SU-DHL-6 (cell line): ENCODE data around the gene CCR5.
A peak's percentile ranks its signal among the peaks of the same experiment; 100 is the strongest.

Experiments used
- H2AFZ ChIP-seq: fragments of 200-600 bp; sonication (generic); 2 replicates; pipeline ENCODE4 v1.6.1; 2014; ENCODE audit warnings: low read depth, mild to moderate bottlenecking, moderate library complexity, mixed read lengths, antibody characterized with exemption, low read length; ENCODE audit not compliant: severe bottlenecking
- H3F3A ChIP-seq: fragments of 200-600 bp; shearing (Covaris generic); 2 replicates; pipeline ENCODE4 v1.6.0; 2016; ENCODE audit warnings: antibody characterized with exemption, mild to moderate bottlenecking; ENCODE audit not compliant: insufficient read depth
- H3K27ac ChIP-seq: fragments of 200-600 bp; sonication (generic); 2 replicates; pipeline ENCODE4 v1.5.1; 2016; ENCODE audit warnings: low read depth, mild to moderate bottlenecking, low read length, moderate library complexity, mixed read lengths
- H3K27me3 ChIP-seq: fragments of 200-600 bp; sonication (generic), shearing (Covaris generic); 2 replicates; pipeline ENCODE4 v1.6.0; 2014; ENCODE audit warnings: mild to moderate bottlenecking, low read length
- H3K36me3 ChIP-seq: fragments of 200-600 bp; sonication (generic); 2 replicates; pipeline ENCODE4 v1.6.1; 2014; ENCODE audit warnings: mild to moderate bottlenecking, low read length, mixed read lengths
- H3K4me2 ChIP-seq: fragments of 300-600, 200-600 bp; shearing (Covaris generic), sonication (generic); 2 replicates; pipeline ENCODE4 v1.6.0; 2014; ENCODE audit warnings: low read length, low read depth, mild to moderate bottlenecking; ENCODE audit not compliant: poor library complexity, severe bottlenecking
- H3K4me3 ChIP-seq: fragments of 200-600 bp; sonication (generic); 2 replicates; pipeline ENCODE4 v1.5.1; 2014; ENCODE audit warnings: antibody characterized with exemption, low read length, mild to moderate bottlenecking, mixed read lengths; ENCODE audit not compliant: insufficient read depth, poor library complexity, severe bottlenecking
- H3K79me2 ChIP-seq: fragments of 200-600 bp; sonication (generic); 2 replicates; pipeline ENCODE4 v1.6.1; 2014; ENCODE audit warnings: mild to moderate bottlenecking, low read length, moderate library complexity; ENCODE audit not compliant: insufficient read depth
- H3K9ac ChIP-seq: fragments of 200-600 bp; sonication (generic); 2 replicates; pipeline ENCODE4 v1.7.0; 2014; ENCODE audit warnings: mild to moderate bottlenecking, low read length
- H3K9me2 ChIP-seq: fragments of 200-600 bp; sonication (generic); replicated peaks from 2 replicates; pipeline ENCODE4 v1.6.1; 2014; ENCODE audit warnings: low read length; ENCODE audit not compliant: insufficient read depth
- H3K9me3 ChIP-seq: fragments of 200-600 bp; sonication (generic); 2 replicates; pipeline ENCODE4 v1.6.1; 2014; ENCODE audit warnings: low read length, mixed read lengths; ENCODE audit not compliant: insufficient read depth
- H4K20me1 ChIP-seq: fragments of 200-600 bp; sonication (generic); 2 replicates; pipeline ENCODE4 v1.6.1; 2014; ENCODE audit warnings: low read depth, mild to moderate bottlenecking, antibody characterized with exemption, low read length, moderate library complexity, mixed read lengths
- EZH2phosphoT487 ChIP-seq: fragments of 200-600 bp; sonication (generic), shearing (Covaris generic); conservative IDR thresholded peaks from 2 replicates; pipeline ENCODE4 v1.6.1; 2018; ENCODE audit warnings: mild to moderate bottlenecking, antibody characterized with exemption, low read length, moderate library complexity, mixed read lengths
- TF ChIP-seq, protein P1 (sequence below): fragments of 200-600 bp; sonication (generic); IDR thresholded peaks from one replicate; pipeline ENCODE4 v1.5.1; 2017; ENCODE audit warnings: antibody characterized with exemption, mild to moderate bottlenecking, low read length, moderate library complexity; ENCODE audit not compliant: insufficient read depth, poor library complexity, severe bottlenecking

CCR5 gene

GRCh38 chr3:46380471-46381221 is 9.9 kb downstream of the CCR5 start:
- H3K36me3 ChIP-seq, result no peaks in the 10 kb centered on the region
- no peaks in the 10 kb centered on the region for H4K20me1 ChIP-seq
- H2AFZ ChIP-seq, result no peak overlapping the region
- no peaks in the 10 kb centered on the region for H3K79me2 ChIP-seq
- no peak overlapping the region for H3K4me3 ChIP-seq
- no peaks in the 10 kb centered on the region for H3K9me3 ChIP-seq
- H3F3A ChIP-seq, result no peaks in the 10 kb centered on the region
- H3K9me2 ChIP-seq, result no peaks in the 10 kb centered on the region
- no peak overlapping the region for H3K27ac ChIP-seq
- TF ChIP-seq, protein P1, sequence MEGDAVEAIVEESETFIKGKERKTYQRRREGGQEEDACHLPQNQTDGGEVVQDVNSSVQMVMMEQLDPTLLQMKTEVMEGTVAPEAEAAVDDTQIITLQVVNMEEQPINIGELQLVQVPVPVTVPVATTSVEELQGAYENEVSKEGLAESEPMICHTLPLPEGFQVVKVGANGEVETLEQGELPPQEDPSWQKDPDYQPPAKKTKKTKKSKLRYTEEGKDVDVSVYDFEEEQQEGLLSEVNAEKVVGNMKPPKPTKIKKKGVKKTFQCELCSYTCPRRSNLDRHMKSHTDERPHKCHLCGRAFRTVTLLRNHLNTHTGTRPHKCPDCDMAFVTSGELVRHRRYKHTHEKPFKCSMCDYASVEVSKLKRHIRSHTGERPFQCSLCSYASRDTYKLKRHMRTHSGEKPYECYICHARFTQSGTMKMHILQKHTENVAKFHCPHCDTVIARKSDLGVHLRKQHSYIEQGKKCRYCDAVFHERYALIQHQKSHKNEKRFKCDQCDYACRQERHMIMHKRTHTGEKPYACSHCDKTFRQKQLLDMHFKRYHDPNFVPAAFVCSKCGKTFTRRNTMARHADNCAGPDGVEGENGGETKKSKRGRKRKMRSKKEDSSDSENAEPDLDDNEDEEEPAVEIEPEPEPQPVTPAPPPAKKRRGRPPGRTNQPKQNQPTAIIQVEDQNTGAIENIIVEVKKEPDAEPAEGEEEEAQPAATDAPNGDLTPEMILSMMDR, result no peak
- TF ChIP-seq EZH2phosphoT487, result no peak
- H3K4me2 ChIP-seq, result no peak overlapping the region
- no peak overlapping the region for H3K9ac ChIP-seq
- no peaks in the 10 kb centered on the region for H3K27me3 ChIP-seq

DNA sequence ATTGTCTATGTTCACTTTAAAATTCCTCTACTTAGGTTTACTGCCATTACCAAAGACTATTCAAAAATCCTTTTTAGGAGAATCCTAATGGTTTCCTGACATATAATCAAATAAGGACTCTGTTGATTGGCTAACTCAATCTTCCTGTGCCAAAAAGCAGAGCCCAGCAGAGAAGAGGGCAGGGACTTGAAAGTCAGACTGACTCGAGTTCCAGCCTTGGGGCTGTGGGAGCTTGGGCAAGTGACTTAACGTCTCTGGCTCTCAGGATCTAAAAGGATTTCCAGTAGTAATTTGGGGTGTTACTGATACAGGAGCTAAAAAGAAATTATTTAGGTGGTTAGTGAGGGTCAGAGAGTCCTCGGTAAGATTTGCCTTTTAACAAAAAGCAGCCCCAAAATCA is 10.9 kb downstream of the CCR5 start:
- H3K27me3 ChIP-seq, result no peaks in the 10 kb centered on the region
- no peaks in the 10 kb centered on the region for H3K79me2 ChIP-seq
- no peaks in the 10 kb centered on the region for H3K9me2 ChIP-seq
- no peak overlapping the region for H3K9ac ChIP-seq
- no peak overlapping the region for H3K4me2 ChIP-seq
- H3K4me3 ChIP-seq, result no peak overlapping the region
- no peaks in the 10 kb centered on the region for H3K9me3 ChIP-seq
- no peaks in the 10 kb centered on the region for H3K36me3 ChIP-seq
- H3K27ac ChIP-seq, result no peak overlapping the region
- TF ChIP-seq, protein P1, result no peak
- TF ChIP-seq EZH2phosphoT487, result no peak
- no peaks in the 10 kb centered on the region for H3F3A ChIP-seq
- H4K20me1 ChIP-seq, result no peaks in the 10 kb centered on the region
- no peak overlapping the region for H2AFZ ChIP-seq

DNA sequence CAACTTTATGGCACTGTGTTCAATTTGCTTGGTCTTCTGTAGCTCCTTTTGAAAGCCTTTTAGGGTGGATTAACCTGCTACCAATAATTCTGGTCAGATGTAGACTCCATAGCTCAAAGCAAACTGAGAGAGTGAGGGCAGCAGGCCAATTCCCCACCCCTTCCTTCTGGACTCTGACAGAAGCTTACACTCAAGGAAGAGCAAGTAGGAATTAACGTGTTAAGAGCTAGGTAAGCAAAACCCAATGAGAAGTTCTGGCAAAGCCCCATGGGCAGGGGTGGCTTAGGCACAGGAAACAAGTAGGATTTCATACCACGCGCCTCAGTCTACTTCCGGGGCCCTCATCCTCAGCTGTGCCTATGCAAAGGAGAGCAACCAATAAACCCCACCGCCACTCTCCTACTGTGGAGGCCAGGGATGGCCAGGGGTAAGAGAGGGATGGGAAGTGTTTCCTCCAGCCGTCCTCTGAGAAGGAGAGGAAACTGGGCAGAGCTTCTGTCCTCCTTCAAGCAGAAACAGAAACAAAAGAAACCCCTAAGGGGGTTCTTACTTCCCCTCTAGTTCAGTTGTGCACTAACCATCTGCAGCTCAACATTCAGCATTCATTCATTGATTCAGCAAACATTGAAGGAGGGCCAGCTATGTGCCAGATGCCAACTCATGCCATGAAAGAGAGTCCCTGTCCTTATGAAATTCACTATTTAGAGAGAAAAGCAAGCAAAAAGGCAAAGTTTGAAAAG is 12.6 kb downstream of the CCR5 start:
- Histone ChIP-seq H3K9me2 (no peaks in the 10 kb centered on the region), H3K4me2 (peak overlapping the region; percentile 36), H3K27ac (0 out of 2 replicates have a peak overlapping the region, but pooled peaks have one; percentile 24), H3K27me3 (no peaks in the 10 kb centered on the region), H3K9me3 (no peaks in the 10 kb centered on the region), H3F3A (no peaks in the 10 kb centered on the region), H3K9ac (no peak overlapping the region), H3K4me3 (no peak overlapping the region), H2AFZ (no peak overlapping the region), H3K36me3 (no peaks in the 10 kb centered on the region), H4K20me1 (no peaks in the 10 kb centered on the region), H3K79me2 (no peaks in the 10 kb centered on the region)
- TF ChIP-seq, protein P1, result no peak
- TF ChIP-seq EZH2phosphoT487, result no peak
